ENCODE data around the gene SIGMAR1. TPM values are rescaled to one million over a fixed set of nuclear protein-coding genes. Genes with fewer than 3 reads are reported as not detected.
A peak's percentile ranks its signal among the peaks of the same experiment; 100 is the strongest.

The SIGMAR1 gene
- total RNA-seq, 1 donor from 2014 or later, result 64.6 TPM

DNA sequence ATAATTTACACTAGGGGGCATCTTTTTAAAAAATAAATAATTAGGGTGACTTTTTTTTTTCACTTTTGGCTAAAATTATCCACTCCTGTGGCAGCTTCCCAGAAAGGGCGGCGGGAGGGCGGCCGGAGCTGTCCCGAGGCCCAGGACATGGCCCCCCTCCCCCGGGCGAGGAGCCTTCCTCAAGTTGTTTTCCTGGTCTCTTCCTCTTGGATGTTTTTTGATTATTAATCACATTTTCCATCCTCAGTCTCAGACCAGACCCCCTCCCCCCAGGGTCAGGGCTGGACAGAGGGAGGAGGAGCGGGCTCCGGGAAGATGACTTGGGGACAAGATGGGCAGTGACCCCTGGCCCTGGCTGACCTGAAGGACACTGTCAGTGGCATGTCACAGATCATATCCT is 43.4 kb downstream of the SIGMAR1 start:
- peaks cover 5% of the 10 kb centered on the region for H3K4me1 Mint-ChIP-seq (ENCODE audit: low read depth)
- no peak for DNase-seq (ENCODE audit: low spot score, unreplicated experiment)
- H3K36me3 Mint-ChIP-seq (ENCODE audit: insufficient read depth), result no peaks in the 10 kb centered on the region
- H3K27ac Mint-ChIP-seq, result no peak overlapping the region
- H3K9me3 Mint-ChIP-seq (ENCODE audit: low read depth), result no peaks in the 10 kb centered on the region
- peaks cover 68% of the 10 kb centered on the region for H3K27me3 Mint-ChIP-seq
- no peak overlapping the region for H3K4me3 Mint-ChIP-seq (ENCODE audit: low read depth)
- TF ChIP-seq, protein P1, sequence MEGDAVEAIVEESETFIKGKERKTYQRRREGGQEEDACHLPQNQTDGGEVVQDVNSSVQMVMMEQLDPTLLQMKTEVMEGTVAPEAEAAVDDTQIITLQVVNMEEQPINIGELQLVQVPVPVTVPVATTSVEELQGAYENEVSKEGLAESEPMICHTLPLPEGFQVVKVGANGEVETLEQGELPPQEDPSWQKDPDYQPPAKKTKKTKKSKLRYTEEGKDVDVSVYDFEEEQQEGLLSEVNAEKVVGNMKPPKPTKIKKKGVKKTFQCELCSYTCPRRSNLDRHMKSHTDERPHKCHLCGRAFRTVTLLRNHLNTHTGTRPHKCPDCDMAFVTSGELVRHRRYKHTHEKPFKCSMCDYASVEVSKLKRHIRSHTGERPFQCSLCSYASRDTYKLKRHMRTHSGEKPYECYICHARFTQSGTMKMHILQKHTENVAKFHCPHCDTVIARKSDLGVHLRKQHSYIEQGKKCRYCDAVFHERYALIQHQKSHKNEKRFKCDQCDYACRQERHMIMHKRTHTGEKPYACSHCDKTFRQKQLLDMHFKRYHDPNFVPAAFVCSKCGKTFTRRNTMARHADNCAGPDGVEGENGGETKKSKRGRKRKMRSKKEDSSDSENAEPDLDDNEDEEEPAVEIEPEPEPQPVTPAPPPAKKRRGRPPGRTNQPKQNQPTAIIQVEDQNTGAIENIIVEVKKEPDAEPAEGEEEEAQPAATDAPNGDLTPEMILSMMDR (IDR thresholded peaks at IDR 0.05; ENCODE audit: unreplicated experiment), result no peak

DNA sequence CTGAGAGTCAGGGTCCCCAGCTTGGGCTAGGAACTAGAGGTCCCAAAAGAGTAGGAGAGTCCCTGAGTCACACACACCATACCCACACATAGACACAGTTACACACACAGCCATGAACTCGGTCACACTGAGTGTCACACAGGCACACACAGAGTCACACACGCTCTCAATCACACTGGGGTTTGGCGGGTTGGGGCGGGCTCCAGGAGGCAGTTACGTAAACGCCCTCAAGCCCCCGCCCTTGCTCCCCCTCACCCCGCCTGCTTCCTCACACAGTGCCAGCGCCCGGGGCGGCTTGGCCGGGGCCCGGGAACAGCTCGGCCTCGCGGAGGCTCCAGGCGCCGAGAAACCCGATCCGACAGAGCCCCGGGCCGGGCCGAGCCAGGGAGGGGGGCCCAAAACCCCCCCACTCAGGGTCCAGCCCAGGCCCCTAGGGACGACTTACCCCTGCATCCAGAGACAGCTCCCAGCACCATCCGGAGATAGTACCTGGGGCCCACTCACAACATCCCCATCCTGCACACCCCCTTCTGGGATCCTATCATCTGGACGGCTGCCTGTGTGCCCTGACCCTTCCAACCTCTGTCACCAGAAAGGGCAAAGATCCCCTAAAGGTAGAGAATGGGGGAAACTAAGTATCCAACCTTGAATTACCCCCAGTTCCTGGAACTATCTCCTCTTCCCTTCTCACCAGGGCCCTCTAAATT is 44.5 kb downstream of the SIGMAR1 start:
- TF ChIP-seq, protein P1 (IDR thresholded peaks at IDR 0.05; ENCODE audit: unreplicated experiment), result no peak
- Mint-ChIP-seq H3K27me3 (peaks cover 76% of the 10 kb centered on the region), H3K9me3 (ENCODE audit: low read depth) (no peaks in the 10 kb centered on the region), H3K4me1 (ENCODE audit: low read depth) (peaks cover 13% of the 10 kb centered on the region), H3K27ac (no peak overlapping the region), H3K4me3 (ENCODE audit: low read depth) (no peak overlapping the region), H3K36me3 (ENCODE audit: insufficient read depth) (no peaks in the 10 kb centered on the region)
- DNase-seq (ENCODE audit: low spot score, unreplicated experiment), result no peak

- no peak for DNase-seq (ENCODE audit: low spot score, unreplicated experiment)
- Mint-ChIP-seq H3K27me3 (peaks cover 76% of the 10 kb centered on the region), H3K4me1 (ENCODE audit: low read depth) (peaks cover 13% of the 10 kb centered on the region), H3K36me3 (ENCODE audit: insufficient read depth) (no peaks in the 10 kb centered on the region), H3K9me3 (ENCODE audit: low read depth) (no peaks in the 10 kb centered on the region), H3K4me3 (ENCODE audit: low read depth) (no peak overlapping the region), H3K27ac (no peak overlapping the region)
- TF ChIP-seq, protein P1 (IDR thresholded peaks at IDR 0.05; ENCODE audit: unreplicated experiment), result no peak
Measured at GRCh38 chr9:34591917-34592866, 45.4 kb downstream of the SIGMAR1 start.

GRCh38 chr9:34591248-34591916 is 46.2 kb downstream of the SIGMAR1 start:
- Mint-ChIP-seq H3K4me3 (ENCODE audit: low read depth) (no peak overlapping the region), H3K27ac (no peak overlapping the region), H3K9me3 (ENCODE audit: low read depth) (no peaks in the 10 kb centered on the region), H3K4me1 (ENCODE audit: low read depth) (peaks cover 13% of the 10 kb centered on the region), H3K36me3 (ENCODE audit: insufficient read depth) (no peaks in the 10 kb centered on the region), H3K27me3 (peaks cover 78% of the 10 kb centered on the region)
- TF ChIP-seq, protein P1 (IDR thresholded peaks at IDR 0.05; ENCODE audit: unreplicated experiment), result peak; percentile 96
- peak; percentile 85 for DNase-seq (ENCODE audit: low spot score, unreplicated experiment)

All from progenitor cell of endocrine pancreas (in vitro differentiated cells).